Measurements from ENCODE around the gene MAN1B1. TPM values are rescaled to one million over a fixed set of nuclear protein-coding genes. Genes with fewer than 3 reads are reported as not detected.

MAN1B1 gene
- total and polyA plus RNA-seq, 12 donors = 16.9 to 71.4 (median 22.0) TPM

DNA sequence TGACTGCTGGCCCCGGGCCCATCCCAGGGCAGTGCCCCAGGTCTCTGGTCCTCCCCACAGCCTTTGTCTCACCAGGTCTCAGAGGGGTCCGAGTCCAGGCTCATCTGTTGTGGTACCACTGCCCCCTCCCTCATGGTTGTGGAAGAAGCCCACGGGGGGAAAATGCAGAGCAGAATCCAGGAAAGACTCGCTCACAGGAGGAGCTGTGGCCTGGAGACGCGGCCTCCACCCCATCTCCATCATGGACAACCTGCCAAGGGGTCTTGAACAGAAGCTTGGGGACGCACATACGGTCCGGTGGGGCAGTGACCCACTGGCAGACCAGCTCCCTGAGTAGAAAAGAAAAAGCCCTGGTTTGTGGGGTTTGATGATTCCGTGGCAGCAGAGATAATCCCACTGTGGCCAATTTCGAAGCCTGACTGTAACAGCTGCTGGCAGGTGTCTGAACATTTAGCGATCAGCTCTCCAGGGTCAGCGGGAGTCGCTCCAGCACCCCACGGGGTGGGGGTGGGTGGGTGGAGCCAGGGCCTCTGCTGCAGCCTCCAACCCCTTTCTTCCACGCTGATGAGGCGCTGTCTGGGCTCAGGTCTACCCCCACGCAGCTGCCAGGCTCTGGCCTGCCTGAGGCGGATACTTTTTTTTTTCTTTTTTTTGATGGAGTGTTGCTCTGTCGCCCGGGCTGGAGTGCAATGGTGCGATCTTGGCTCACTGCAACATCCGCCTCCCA is 50.3 kb downstream of the MAN1B1 start:
- Histone ChIP-seq H3K4me1 (peaks cover 0 to 7% (median 5%) of the 10 kb centered on the region in 9 donors), H3K27me3 (peaks cover 47 to 97% (median 88%) of the 10 kb centered on the region in 7 donors), H3K9me3 (no peaks in the 10 kb centered on the region), H3K27ac (no peak overlapping the region), H3K4me3 (no peak overlapping the region), H3K36me3 (no peaks in the 10 kb centered on the region)
- no peak for DNase-seq
- intact Hi-C loops (cut with DNase I) = loop anchor here in 3 of 10 donors (5.0 to 10.0 kb wide), 2 partner anchors 35 to 48 kb away; partner anchors contain the start of genes ANAPC2 (in 2 of the 3), SSNA1 (in 2 of the 3), LRRC26 (in 1 of the 3) and TMEM210 (in 1 of the 3)
- peak in 1 of 8 donors; percentile 45 for ATAC-seq
- no peak for TF ChIP-seq CTCF (IDR thresholded peaks at IDR 0.05)
- WGBS, 2 donors = 69% methylated on average over 23 of the region's 23 CpGs

DNA sequence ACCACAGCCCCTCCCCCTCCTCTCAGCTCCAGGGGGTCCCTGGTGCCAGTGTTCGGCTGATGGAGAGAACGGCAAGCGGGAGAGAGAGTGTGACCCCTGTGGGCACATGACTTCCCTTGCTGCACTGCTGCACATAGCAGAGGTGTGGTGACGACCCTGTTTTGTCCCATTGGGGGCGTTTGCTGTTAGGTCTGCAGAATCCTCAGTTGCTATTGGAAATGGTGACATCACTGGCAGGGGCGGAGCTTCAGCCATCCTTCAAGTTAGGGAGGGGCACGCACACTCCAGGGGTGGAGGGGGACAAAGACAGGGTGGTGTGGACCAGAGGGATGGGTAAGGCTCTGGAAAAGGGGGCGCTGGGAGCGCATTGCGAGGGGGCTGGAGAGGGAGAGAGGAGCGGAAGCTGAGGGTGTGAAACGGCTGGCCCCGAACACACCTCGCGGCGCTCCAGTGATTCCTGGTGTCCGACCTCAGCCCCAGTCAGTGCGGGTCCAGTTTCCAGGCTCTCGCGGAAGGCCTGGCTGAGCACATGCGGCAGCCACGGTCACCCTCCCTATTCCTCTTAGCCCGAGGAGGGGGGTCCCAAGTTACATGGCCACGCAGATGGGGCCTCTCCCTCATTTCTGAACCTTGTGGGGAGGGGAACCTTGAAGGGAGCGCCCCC is 51.4 kb downstream of the MAN1B1 start:
- no peak for ATAC-seq
- Histone ChIP-seq H3K4me3 (peak overlapping the region in 1 of 10 donors; percentile 24), H3K36me3 (no peaks in the 10 kb centered on the region), H3K4me1 (peaks cover 0 to 7% (median 5%) of the 10 kb centered on the region in 9 donors), H3K27me3 (peaks cover 48 to 99% (median 95%) of the 10 kb centered on the region in 7 donors), H3K9me3 (no peaks in the 10 kb centered on the region), H3K27ac (no peak overlapping the region)
- TF ChIP-seq CTCF (IDR thresholded peaks at IDR 0.05) = no peak
- DNase-seq = no peak
- intact Hi-C loops (cut with DNase I) = loop anchor here in 3 of 10 donors (5.0 to 10.0 kb wide), 2 partner anchors 34 to 47 kb away; partner anchors contain the start of genes ANAPC2 (in 2 of the 3), SSNA1 (in 2 of the 3), LRRC26 (in 1 of the 3) and TMEM210 (in 1 of the 3)
- 7 to 8% methylated on average over 25 of the region's 25 CpGs for WGBS, 2 donors

DNA sequence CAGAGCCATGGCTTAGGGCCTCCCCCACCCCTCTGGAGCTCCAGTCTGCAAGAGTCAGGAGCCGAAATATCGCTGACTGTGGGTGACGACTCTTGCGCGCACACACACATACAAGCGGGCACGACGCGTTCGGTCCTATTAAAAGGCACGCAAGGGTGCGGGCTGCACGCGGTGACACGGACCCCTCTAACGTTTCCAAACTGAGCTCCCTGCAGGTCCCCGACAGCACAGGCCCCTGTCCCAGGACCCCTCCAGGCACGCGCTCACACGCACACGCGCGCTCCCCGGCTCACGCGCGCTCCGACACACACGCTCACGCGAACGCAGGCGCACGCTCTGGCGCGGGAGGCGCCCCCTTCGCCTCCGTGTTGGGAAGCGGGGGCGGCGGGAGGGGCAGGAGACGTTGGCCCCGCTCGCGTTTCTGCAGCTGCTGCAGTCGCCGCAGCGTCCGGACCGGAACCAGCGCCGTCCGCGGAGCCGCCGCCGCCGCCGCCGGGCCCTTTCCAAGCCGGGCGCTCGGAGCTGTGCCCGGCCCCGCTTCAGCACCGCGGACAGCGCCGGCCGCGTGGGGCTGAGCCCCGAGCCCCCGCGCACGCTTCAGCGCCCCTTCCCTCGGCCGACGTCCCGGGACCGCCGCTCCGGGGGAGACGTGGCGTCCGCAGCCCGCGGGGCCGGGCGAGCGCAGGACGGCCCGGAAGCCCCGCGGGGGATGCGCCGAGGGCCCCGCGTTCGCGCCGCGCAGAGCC is 52.1 kb downstream of the MAN1B1 start, which contains the start of gene GRIN1:
Gene GRIN1, plus strand, starts transcription at position 433 of the 746 bp plus-strand sequence. CDS start 333 bp downstream, outside the sequence.
- peaks cover 52 to 99% (median 95%) of the 10 kb centered on the region in 7 donors for H3K27me3 ChIP-seq
- WGBS, 2 donors = 4 to 6% methylated on average over 87 to 104 of the region's 104 CpGs
- H3K27ac ChIP-seq = no peak within 1 kb of the TSS
- no peaks in the 10 kb centered on the region for H3K9me3 ChIP-seq
- intact Hi-C loops (cut with DNase I) = loop anchor here in 3 of 10 donors (5.0 to 10.0 kb wide), 2 partner anchors 33 to 46 kb away; partner anchors contain the start of genes ANAPC2 (in 2 of the 3), SSNA1 (in 2 of the 3), LRRC26 (in 1 of the 3) and TMEM210 (in 1 of the 3)
- no peaks in the 10 kb centered on the region for H3K36me3 ChIP-seq
- ATAC-seq (peak; percentile 45 to 87 (median 67)), DNase-seq (no peak)
- H3K4me1 ChIP-seq = peaks cover 0 to 7% (median 5%) of the 10 kb centered on the region in 9 donors
- TF ChIP-seq CTCF (IDR thresholded peaks at IDR 0.05) = no peak
- H3K4me3 ChIP-seq = peak within 1 kb of the TSS in 3 of 10 donors; percentile 12 to 24 (median 14)

Data from heart right ventricle (tissue), 16 donors.